ENCODE measurements around the gene TES. TPM values are rescaled to one million over a fixed set of nuclear protein-coding genes. Genes with fewer than 3 reads are reported as not detected.
A peak's percentile ranks its signal among the peaks of the same experiment; 100 is the strongest.

TES gene
- total and polyA plus RNA-seq, 11 donors, result 10.3 to 66.9 (median 22.8) TPM

DNA sequence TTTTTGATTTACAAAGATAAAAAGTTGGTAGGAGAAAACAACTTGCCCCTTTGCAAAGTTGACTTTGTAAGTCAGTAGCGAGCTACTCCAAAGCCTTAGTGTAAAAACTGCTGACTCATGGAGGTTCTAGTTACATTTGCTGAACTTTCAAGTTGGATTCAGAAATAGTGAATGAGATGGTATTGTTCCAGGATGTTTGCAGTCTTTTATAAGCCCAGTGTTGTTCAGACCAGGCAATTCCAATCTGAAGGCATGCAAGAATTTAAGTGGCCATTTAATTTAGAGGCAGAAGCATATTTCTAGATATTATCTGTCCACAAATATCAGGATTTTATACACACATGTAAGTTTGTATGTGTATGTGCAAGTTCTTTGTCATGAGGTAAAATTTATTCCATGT is 21.6 kb downstream of the TES start:
- ATAC-seq (no peak), DNase-seq (no peak)
- H3K4me1 ChIP-seq, result peaks cover 11 to 77% (median 49%) of the 10 kb centered on the region in 12 donors
- no peaks in the 10 kb centered on the region for H3K27me3 ChIP-seq
- peak overlapping the region in 3 of 12 donors; percentile 80 to 89 (median 86) for H3K27ac ChIP-seq
- intact Hi-C loops (cut with DNase I), result loop anchor here in 4 of 10 donors (2.0 to 5.0 kb wide), 4 partner anchors 19 to 93 kb away; partner anchors contain the start of gene TES (in 1 of the 4)
- WGBS, 4 donors, result 43 to 81% (median 72%) methylated on average over 1 of the region's 1 CpG
- TF ChIP-seq, protein P1, sequence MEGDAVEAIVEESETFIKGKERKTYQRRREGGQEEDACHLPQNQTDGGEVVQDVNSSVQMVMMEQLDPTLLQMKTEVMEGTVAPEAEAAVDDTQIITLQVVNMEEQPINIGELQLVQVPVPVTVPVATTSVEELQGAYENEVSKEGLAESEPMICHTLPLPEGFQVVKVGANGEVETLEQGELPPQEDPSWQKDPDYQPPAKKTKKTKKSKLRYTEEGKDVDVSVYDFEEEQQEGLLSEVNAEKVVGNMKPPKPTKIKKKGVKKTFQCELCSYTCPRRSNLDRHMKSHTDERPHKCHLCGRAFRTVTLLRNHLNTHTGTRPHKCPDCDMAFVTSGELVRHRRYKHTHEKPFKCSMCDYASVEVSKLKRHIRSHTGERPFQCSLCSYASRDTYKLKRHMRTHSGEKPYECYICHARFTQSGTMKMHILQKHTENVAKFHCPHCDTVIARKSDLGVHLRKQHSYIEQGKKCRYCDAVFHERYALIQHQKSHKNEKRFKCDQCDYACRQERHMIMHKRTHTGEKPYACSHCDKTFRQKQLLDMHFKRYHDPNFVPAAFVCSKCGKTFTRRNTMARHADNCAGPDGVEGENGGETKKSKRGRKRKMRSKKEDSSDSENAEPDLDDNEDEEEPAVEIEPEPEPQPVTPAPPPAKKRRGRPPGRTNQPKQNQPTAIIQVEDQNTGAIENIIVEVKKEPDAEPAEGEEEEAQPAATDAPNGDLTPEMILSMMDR (IDR thresholded peaks at IDR 0.05), result no peak
- no peak for TF ChIP-seq POLR2A (IDR thresholded peaks at IDR 0.05)
- no peak overlapping the region for H3K4me3 ChIP-seq
- H3K36me3 ChIP-seq, result peaks cover 0 to 4% (median 0%) of the 10 kb centered on the region in 9 donors
- no peaks in the 10 kb centered on the region for H3K9me3 ChIP-seq

DNA sequence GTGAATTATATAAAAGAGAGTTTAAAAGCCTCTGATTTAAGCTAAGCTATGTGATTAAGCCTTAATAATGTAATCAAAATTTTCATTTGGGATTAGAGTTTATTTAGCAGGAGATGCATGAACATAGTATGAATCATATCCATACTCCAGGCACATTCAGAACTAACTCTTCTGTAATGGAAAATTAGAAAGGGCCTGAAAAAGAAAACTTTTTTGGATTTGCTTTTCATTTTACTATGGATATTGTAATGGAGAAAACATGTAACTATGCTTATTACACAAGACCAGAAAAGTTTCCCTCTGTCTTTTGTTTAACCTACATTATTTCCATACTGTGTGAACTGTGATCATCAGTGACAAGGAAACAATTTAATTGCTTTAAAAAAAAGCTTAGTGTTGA is 22.0 kb downstream of the TES start:
- DNase-seq, result no peak
- Histone ChIP-seq H3K27me3 (no peaks in the 10 kb centered on the region), H3K4me3 (no peak overlapping the region), H3K4me1 (peaks cover 11 to 73% (median 48%) of the 10 kb centered on the region in 12 donors), H3K36me3 (peaks cover 0 to 6% (median 0%) of the 10 kb centered on the region in 9 donors), H3K27ac (peak overlapping the region in 2 of 12 donors; percentile 86 to 89), H3K9me3 (no peaks in the 10 kb centered on the region)
- intact Hi-C loops (cut with DNase I), result loop anchor here in 2 of 10 donors (2.0 to 5.0 kb wide), 2 partner anchors 40 to 94 kb away; no protein-coding TSS in a partner anchor
- TF ChIP-seq, protein P1 (IDR thresholded peaks at IDR 0.05), result no peak
- no peak for TF ChIP-seq POLR2A (IDR thresholded peaks at IDR 0.05)
- ATAC-seq, result no peak

DNA sequence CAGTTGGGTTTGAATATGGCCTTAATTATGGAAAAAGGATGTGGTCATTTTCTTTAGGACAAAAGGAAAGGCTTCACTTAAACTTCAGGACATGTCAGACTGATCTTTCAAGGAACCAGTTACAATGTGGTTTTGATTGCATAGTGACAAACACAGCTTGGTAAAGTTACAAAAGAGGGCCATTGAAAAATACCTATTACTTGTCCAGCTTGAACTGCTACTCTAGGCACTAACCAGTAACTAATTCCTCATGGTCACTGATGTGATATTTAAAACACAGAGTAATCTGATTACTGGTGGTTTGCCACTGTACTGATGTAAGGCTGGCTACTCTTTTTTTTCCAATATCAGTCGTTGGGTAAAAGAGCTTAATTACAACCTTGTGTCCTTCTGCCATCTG is 22.6 kb downstream of the TES start:
- intact Hi-C loops (cut with DNase I), result loop anchor here in 2 of 10 donors (2.0 to 5.0 kb wide), 2 partner anchors 41 to 94 kb away; no protein-coding TSS in a partner anchor
- Histone ChIP-seq H3K4me1 (peaks cover 11 to 67% (median 42%) of the 10 kb centered on the region in 12 donors), H3K27ac (peak overlapping the region in 2 of 12 donors; percentile 43 to 86), H3K27me3 (no peaks in the 10 kb centered on the region), H3K4me3 (no peak overlapping the region), H3K9me3 (no peaks in the 10 kb centered on the region), H3K36me3 (peaks cover 0 to 6% (median 0%) of the 10 kb centered on the region in 9 donors)
- DNase-seq (no peak), ATAC-seq (no peak)
- 81 to 92% (median 90%) methylated on average over 1 of the region's 1 CpG for WGBS, 4 donors
- TF ChIP-seq, protein P1 (IDR thresholded peaks at IDR 0.05), result no peak
- no peak for TF ChIP-seq POLR2A (IDR thresholded peaks at IDR 0.05)

DNA sequence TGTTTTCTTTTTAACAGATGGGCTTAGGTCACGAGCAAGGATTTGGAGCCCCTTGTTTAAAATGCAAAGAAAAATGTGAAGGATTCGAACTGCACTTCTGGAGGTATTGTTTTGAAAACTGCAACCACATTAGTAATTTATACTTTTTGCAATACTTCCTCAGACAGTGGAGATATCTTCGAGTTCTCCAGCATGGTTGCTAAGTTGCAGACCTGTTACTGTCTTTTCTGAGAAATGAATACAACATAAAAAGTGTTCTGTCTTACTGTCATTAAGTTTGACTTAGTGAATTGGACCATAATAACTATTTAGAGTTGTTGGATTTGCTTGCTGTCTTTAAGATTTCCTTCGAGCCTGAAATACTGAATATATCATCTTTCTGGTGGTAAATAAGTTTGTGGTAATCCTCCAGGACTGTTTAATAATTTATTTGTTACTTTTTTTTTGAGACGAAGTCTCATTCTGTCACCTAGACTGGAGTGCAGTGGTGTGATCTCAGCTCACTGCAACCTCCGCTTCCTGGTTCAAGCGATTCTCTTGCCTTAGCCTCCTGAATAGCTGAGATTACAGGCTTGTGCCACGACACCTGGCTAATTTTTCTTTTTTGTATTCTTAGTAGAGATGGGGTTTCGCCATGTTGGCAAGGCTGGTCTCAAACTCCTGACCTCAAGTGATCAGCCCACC is 24.3 kb downstream of the TES start:
- peak overlapping the region in 1 of 12 donors; percentile 86 for H3K27ac ChIP-seq
- H3K4me3 ChIP-seq, result no peak overlapping the region
- peaks cover 11 to 50% (median 28%) of the 10 kb centered on the region in 12 donors for H3K4me1 ChIP-seq
- 91 to 94% (median 93%) methylated on average over 9 of the region's 9 CpGs for WGBS, 4 donors
- no peaks in the 10 kb centered on the region for H3K9me3 ChIP-seq
- H3K36me3 ChIP-seq, result peaks cover 0 to 6% (median 0%) of the 10 kb centered on the region in 9 donors
- H3K27me3 ChIP-seq, result no peaks in the 10 kb centered on the region
- ATAC-seq (no peak), DNase-seq (no peak)
- intact Hi-C loops (cut with DNase I), result loop anchor here in 4 of 10 donors (2.0 to 5.0 kb wide), 3 partner anchors 42 to 62 kb away; no protein-coding TSS in a partner anchor
- TF ChIP-seq, protein P1 (IDR thresholded peaks at IDR 0.05), result no peak
- TF ChIP-seq POLR2A (IDR thresholded peaks at IDR 0.05), result no peak

Measured in heart left ventricle (tissue), 16 donors.